GM19467 (cell line): ENCODE measurements around the gene CEP89.
"Not testable (repeated sequence)": the region's sequence is repeated elsewhere in the genome, so short reads cannot be mapped to it uniquely, and the experiment has no call there.

Experiments
- ATAC-seq: cut with Tn5 transposase; IDR thresholded peaks from one replicate; pipeline ENCODE4 v1.9.1; 2021; ENCODE audit warnings: mild to moderate bottlenecking, moderate library complexity; ENCODE audit not compliant: unreplicated experiment

CEP89 gene

GRCh38 chr19:32971715-32972540, at the start of gene CEP89, which contains the start of gene FAAP24:
TSS of gene CEP89 (minus strand) at chr19:32971958. CDS start at chr19:32971874, 84 bp downstream.
TSS of gene FAAP24 (plus strand) at chr19:32972242. CDS start at chr19:32973197, 955 bp downstream.
- peak; percentile 99 for ATAC-seq

- ATAC-seq: not testable (repeated sequence)
Measured at GRCh38 chr19:33010891-33011290, 39.1 kb upstream of the CEP89 start.

- ATAC-seq: no peak
Measured at GRCh38 chr19:33008738-33009137, 37.0 kb upstream of the CEP89 start.

- no peak for ATAC-seq
Measured at GRCh38 chr19:33005440-33005839, 33.7 kb upstream of the CEP89 start.

- not testable (repeated sequence) for ATAC-seq
Measured at GRCh38 chr19:33003424-33004024, 31.8 kb upstream of the CEP89 start.

- ATAC-seq: not testable (repeated sequence)
Measured at GRCh38 chr19:33002126-33002865, 30.5 kb upstream of the CEP89 start.

- no peak for ATAC-seq
Measured at GRCh38 chr19:33000910-33001309, 29.2 kb upstream of the CEP89 start.

GRCh38 chr19:33000510-33000909, 28.8 kb upstream of the CEP89 start:
- ATAC-seq: no peak

- ATAC-seq: no peak
Measured at GRCh38 chr19:32998722-32999121, 27.0 kb upstream of the CEP89 start.

DNA sequence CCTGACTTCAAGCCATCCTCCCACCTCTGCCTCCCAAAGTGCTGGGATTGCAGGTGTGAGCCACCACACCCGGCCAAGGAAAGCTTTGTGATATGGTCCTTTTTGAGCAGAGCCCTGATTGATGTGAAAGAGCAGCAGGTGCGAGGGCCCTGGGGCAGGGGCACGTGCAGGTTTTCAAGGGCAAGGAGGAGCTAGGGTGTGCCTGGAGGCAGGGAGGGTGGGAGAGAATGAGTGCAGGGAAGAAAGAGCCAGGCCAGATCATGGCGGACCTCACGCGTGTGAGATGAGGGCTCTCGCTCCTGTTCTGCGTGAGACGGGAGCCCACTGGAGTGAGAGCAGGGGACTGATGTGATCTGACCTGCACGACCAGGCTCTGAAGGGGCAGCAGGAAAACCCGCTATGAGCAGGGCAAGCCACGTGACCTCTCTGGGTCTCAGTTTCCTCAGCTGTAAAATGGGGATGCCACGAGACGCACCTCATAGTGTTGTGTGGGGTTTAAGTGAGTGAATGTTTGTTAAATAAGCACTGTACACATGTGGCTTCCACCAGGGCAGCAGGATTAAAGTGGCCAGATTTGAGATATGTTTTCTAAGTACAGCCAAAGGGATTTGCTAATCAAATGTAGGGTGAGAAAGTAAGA, 26.1 kb upstream of the CEP89 start:
- ATAC-seq: no peak

GRCh38 chr19:32997061-32997464, 25.3 kb upstream of the CEP89 start:
- ATAC-seq: not testable (repeated sequence)

DNA sequence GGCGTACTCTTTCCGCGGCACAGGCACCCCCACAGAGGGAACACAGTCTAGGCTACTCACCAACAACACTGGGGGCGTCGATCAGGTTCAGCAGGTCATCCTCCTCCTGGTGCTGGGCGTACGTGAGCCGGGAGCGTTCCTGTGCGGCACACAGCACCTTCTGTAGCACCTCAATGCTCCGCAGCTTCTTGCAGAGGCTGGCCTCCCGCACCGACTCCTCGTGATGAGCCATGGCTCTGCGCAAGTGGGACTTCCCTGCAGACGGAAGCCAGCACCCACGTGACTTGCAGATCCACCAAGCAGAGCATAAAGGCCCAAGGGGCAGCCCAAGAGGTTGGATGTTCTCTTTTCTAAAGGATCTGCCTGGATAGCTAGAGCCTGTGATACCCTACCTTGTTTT, 24.2 kb upstream of the CEP89 start:
- not testable (repeated sequence) for ATAC-seq

DNA sequence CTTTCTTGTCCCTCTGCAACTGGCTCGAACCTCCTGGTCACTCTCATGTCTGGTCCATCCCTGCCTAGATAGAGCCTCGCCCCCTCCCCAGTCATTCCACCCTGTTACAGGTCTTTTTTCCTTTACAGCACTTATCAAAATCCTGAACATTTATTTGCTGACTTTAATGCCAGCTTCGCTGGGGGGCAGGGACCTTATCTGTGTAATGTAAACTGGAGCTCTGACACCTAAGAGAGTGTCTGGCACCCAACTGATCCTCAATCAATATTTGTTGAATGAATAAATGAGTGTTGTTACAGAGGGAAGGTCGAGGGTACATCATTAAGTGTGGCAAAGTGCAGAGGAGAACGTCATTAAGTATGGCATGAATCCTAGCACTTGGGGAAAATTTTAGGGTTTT, 17.0 kb upstream of the CEP89 start:
- ATAC-seq: no peak

GRCh38 chr19:32988254-32988653, 16.5 kb upstream of the CEP89 start:
- ATAC-seq: not testable (repeated sequence)

DNA sequence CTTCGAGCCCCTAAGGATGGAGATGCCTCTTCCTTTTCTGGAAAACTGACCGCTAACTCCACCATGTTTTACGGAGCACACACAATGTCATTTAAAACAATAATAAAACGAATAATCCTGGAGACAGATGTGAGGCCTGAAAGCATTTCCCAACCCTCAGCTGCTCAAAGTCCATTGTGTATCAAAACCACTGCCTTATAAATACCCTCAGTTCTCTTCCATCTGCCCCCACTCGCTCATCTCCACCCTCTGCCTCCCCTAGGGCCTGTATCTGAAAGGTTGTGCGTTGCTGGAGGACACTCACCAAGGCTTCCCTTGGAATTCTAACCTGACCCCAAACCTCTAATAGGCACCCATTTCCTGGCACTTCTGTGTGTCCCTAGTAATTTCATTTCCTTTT, 10.7 kb upstream of the CEP89 start:
- ATAC-seq: not testable (repeated sequence)

- ATAC-seq: not testable (repeated sequence)
Measured at GRCh38 chr19:32979807-32980206, 8.0 kb upstream of the CEP89 start.

GRCh38 chr19:32977813-32978212, 6.1 kb upstream of the CEP89 start:
- not testable (repeated sequence) for ATAC-seq

DNA sequence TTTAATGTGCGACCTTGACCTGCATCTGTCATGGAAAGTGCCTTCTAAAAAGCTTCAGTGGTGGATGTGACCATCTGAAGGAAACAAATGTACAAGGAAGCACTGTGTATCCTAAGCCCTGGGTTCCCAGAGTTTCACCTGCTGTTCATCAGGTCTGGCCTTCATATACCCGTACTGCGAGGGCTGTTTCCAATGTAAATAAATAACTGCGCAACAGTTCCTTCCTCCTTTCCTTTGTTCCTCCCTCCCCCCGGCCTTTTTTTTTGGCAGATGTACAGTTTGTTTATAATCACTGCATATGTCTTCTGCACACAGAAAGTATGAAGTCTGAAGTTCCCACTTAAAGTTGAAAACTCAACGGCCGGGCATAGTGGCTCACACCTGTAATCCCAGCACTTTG, 5.5 kb upstream of the CEP89 start:
- ATAC-seq: no peak

DNA sequence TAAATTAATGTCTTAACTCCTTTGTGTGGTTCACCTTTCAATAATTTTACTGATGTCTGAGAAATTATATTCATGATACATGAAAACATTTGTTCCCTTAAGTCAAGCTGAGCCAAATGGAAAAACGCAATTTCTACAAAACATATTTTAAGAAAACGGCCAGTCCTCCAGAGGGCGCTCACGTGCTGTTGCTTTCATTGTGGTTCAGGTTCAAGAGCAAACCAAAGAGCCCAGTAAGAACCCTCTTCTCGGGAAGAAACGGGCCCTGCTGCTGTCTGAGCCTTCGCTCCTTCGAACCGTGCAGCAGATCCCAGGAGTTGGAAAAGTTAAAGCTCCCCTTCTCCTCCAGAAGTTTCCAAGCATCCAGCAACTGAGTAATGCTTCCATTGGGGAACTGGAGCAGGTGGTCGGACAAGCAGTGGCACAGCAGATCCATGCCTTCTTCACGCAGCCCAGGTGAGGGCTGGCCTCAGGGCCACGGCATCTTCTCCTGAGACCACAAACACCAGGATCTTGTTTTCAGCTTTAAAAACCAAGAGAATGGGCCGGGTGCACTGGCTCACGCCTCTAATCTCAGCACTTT, 4.6 kb upstream of the CEP89 start:
- no peak for ATAC-seq

DNA sequence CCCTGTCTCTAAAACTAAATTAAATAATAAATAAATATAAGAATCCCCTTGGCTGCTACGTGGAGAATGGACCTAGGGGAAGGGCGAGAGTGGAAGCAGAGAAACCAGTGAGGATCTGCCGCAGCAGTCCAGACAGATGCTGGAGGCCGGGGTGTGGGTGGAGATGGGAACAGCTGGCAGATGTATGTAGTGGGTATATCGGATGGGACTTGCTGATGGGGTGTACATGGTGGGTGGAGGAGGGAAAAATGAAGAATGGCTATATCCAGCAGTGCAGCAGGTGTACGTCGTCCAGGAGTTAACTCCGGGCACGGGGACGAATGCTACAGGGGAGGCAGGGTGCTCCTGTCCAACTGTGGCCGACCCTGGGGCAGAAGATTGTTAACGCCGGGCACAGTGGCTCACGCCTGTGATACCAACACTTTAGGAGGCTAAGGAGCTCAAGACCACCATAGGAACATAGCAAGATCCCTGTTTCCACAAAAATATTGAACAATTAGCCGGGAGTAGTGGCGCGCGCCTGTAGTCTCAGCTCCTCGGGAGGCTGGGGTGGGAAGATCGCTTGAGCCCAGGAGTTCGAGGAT, 654 bp downstream of the CEP89 start:
- ATAC-seq: no peak
